HG03442 (cell line): ENCODE results near the gene VOPP1.
"Not testable (repeated sequence)": the region's sequence is repeated elsewhere in the genome, so short reads cannot be mapped to it uniquely, and the experiment has no call there.

ENCODE experiments used
- ATAC-seq: cut with Tn5 transposase; IDR thresholded peaks from one replicate; pipeline ENCODE4 v1.9.1; 2021; ENCODE audit warnings: mild to moderate bottlenecking, moderate library complexity; ENCODE audit not compliant: unreplicated experiment

The VOPP1 gene

GRCh38 chr7:55472928-55473725 is 99.2 kb downstream of the VOPP1 start:
- ATAC-seq: no peak

GRCh38 chr7:55472406-55472805 is 99.9 kb downstream of the VOPP1 start:
- not testable (repeated sequence) for ATAC-seq

GRCh38 chr7:55471594-55471993 is 100.7 kb downstream of the VOPP1 start:
- not testable (repeated sequence) for ATAC-seq

GRCh38 chr7:55470261-55470660 is 102.0 kb downstream of the VOPP1 start:
- ATAC-seq: no peak

GRCh38 chr7:55469721-55470120 is 102.6 kb downstream of the VOPP1 start:
- no peak for ATAC-seq

GRCh38 chr7:55469271-55469681 is 103.0 kb downstream of the VOPP1 start:
- no peak for ATAC-seq

GRCh38 chr7:55468495-55468894 is 103.8 kb downstream of the VOPP1 start:
- ATAC-seq: no peak

GRCh38 chr7:55467047-55467593 is 105.2 kb downstream of the VOPP1 start:
- no peak for ATAC-seq

- no peak for ATAC-seq
Observed at GRCh38 chr7:55465691-55466090, 106.6 kb downstream of the VOPP1 start.

GRCh38 chr7:55464422-55464821 is 107.9 kb downstream of the VOPP1 start:
- ATAC-seq: no peak

GRCh38 chr7:55463686-55464262 is 108.5 kb downstream of the VOPP1 start:
- ATAC-seq: no peak

- ATAC-seq: no peak
Observed at GRCh38 chr7:55458351-55458750, 114.0 kb downstream of the VOPP1 start.

- no peak for ATAC-seq
Observed at GRCh38 chr7:55457801-55458200, 114.5 kb downstream of the VOPP1 start.

GRCh38 chr7:55452971-55453370 is 119.3 kb downstream of the VOPP1 start:
- no peak for ATAC-seq

GRCh38 chr7:55449992-55450535 is 122.2 kb downstream of the VOPP1 start:
- ATAC-seq: no peak

GRCh38 chr7:55449205-55449991 is 122.9 kb downstream of the VOPP1 start:
- no peak for ATAC-seq

- no peak for ATAC-seq
Observed at GRCh38 chr7:55448526-55448925, 123.8 kb downstream of the VOPP1 start.

GRCh38 chr7:55444786-55445185 is 127.5 kb downstream of the VOPP1 start:
- ATAC-seq: no peak

GRCh38 chr7:55441774-55442522 is 130.4 kb downstream of the VOPP1 start:
- ATAC-seq: no peak

- no peak for ATAC-seq
Observed at GRCh38 chr7:55441002-55441401, 131.3 kb downstream of the VOPP1 start.
